Activated CD4-positive, alpha-beta T cell treated with anti-CD3 and anti-CD28 coated beads, Interleukin-2, amount 50 U/mL, for 1 hour (primary cell): ENCODE data around the gene TP73.
A peak's percentile ranks its signal among the peaks of the same experiment; 100 is the strongest.

ENCODE experiments used
- DNase-seq: peaks from one replicate; pipeline ENCODE4 v3.0.0-alpha.2; 2020

TP73 gene

GRCh38 chr1:3651930-3652547, at the start of gene TP73:
TSS of gene TP73 (plus strand) at chr1:3652516. CDS start at chr1:3682366, 29,850 bp downstream.
- no peak for DNase-seq

- DNase-seq = no peak
These were observed 49.2 kb upstream of the TP73 start for GRCh38 chr1:3603156-3603555.

GRCh38 chr1:3603571-3604467, 48.5 kb upstream of the TP73 start:
- DNase-seq = no peak

DNA sequence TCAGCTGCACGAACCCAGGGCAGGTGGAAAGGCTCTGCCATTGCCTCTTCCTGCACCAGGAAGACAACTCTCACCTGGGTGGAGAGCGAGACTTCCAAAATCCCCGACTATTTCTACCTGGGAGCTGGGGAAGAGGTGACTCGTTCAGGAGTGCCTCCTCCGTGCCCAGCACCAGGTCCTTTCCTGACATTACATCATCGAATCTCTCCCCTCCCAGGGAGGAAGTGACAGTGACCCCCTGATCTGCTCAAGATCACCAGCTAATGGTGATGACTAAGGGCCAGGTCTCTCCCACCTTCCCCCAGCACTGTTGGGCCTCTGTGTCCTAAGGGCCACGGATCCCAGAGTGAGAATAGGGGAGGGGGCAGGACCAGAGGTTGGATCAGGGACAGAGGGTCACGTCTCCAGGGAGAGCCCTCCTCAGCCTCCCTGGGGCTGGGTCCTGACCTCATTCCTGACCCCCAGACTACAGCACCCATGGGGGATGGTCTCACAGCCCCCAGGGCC, 47.8 kb upstream of the TP73 start:
- no peak for DNase-seq

GRCh38 chr1:3604997-3605823, 47.1 kb upstream of the TP73 start:
- no peak for DNase-seq

GRCh38 chr1:3606779-3607702, 45.3 kb upstream of the TP73 start:
- no peak for DNase-seq

DNA sequence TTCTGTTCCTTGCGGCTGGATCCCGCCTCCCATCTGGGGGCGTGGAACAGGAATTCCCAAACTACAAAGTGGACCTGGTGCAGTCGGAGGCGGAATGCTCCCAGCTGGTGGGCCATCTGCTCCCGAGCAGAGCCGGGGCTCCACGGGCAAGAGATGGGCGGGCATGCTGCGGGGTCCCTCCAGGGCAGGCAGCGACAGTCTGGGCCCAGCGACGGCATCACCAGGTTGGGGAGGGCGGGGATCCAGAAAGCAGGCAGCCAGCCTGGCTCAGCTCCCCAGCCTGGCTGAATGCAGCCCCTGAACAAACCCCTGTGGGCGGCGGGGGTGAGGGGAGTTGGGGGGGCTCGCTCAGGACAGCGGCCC, 44.6 kb upstream of the TP73 start:
- DNase-seq = no peak

DNA sequence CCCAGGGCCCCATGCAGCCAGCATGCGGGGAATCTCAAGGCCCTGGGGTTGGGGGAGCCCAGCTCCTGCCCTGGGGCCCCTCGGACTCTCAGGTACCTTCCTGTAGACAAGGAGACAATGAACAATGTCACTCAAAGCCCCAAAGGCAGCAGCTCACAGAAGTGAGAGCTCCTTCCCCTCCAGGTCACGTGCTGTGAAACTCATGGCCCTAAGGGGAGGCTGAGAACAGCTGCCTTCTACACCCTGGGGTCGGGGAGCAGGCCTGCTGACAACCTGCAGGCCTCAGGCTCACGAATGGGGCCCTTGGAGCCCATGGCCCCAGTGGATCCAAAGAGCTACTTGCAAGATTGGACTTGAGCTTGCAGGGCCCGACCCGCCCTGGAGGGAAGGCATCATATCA, 44.2 kb upstream of the TP73 start:
- no peak for DNase-seq

DNA sequence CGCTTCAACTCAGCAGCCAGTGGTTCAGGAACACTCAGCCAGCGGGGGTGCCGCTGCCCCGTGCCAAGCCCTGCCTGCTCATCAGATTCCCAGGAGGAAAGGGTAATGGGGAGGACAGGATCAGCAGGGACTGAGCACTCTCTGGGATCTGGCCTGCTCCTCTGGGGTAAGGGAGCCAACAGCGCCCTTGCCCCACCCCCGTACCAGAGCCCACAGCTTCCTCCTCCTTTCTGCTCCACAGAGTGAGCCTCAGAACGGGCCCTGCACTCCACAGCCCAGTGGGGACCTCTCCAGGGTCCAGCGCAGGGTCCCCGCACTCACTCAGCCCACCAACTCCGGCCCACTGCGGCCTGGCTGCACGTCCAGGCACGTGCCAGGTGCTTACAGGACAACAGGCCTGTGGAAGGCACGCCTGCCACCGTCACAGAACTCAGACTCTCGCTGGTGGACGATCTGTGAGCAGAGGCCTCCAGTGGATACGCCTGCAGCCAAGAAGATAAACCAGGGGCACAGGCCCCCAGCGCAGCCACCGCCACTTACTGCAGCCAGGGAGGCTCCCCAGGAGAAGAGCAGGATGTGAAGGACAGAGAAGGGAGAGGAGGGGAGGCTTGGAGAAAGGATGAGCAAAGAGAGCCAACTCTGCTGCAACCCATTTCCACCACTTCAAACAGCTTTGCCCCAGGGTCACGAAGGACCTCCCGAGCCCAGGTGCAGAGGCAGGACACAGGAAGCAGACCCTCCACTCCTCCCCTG, 43.1 kb upstream of the TP73 start:
- no peak for DNase-seq

GRCh38 chr1:3609769-3610526, 42.4 kb upstream of the TP73 start:
- no peak for DNase-seq

- DNase-seq = no peak
These were observed 41.7 kb upstream of the TP73 start for GRCh38 chr1:3610527-3611169.

DNA sequence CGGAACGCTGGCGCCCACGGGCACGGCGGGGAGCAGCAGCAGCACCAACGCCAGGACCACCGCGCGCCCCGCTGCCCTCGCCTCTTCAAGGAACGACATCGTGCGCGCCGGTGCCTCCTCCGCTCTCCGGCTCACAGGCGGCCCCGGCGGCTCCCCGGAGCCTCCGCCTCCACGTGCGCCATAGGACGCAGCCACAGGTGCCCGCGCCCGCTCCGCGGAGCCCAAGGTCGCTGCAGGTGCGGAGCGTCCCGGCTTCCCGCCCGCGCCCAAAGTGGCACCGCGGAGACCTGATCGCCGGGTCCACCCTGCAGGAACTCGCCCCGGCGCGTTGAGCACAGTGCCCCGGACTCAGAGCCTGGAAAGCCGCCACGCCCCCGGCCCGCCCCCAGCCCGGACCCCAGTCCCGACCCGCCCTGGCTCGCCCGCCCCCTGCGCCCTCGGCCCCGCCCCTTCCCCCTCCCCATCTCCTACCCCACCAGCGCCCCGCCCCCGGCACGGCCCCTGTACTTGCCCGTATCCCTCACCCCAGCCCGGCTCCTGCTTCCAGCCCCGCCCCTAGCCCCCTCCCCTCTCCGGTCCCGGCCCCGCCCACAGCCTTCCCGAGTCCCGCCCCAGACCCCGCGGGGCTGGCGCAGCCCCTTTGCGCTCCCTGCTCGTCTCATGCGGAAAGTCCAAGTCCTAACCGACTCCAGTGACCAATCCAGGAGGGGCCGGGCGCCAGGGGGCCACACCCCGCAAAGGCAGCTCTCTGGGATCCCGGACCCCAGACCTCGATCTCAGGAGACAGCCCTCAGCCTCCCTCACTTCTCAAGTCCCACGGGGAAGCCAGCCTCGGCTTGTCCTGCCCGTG, 40.9 kb upstream of the TP73 start, which contains the start of gene MEGF6:
Gene MEGF6 (minus strand): TSS at position 339 of the 850 bp plus-strand sequence. CDS start 240 bp downstream, at position 99.
- DNase-seq = peak; percentile 57

GRCh38 chr1:3612123-3612522, 40.2 kb upstream of the TP73 start:
- no peak for DNase-seq

DNA sequence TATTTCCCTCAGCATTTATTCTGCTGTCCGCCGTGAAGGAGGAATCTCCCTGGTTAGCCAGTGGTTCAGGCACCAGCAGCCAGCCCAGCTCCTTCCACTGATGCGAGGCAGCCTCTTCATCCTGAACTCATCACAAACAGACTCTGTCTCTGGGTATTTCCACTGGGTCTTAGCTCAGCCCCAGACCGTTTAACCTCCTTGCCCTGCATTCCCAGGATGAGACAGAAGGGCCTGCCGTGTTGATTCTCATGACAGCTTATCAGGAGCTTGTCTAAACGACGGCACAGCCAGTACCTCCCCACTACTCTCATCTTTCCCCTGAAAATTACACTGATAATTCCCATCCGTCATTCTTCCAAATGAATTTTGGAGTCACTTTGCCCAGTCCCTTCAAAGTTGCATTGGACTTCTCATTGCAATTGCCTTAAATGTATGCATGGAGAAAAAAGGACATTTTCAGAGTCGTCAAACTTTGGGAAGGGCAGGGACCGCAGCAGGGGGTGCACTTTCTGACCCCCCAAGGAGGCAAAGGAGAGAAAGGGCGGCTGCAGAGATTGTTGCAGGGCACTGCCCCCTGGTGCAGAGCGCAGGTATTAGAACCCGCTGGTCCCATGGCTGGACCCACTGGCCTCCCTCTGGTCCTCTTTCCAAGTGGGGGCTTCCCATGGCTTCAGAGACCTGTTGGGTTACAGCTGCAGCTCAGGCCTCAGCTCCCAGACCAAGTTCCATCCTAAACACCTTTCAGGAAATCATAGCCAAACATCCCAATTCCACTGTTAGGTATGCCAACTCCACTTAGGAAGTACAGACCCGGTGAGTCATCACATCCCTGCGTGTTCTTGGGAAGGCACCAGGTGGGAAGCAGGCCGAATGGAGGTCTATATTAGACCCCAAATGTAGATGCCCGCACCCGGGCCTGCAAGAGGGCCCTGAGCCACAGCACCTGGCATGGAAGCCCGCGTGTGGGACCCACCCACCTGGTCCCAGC, 37.3 kb upstream of the TP73 start:
- DNase-seq = no peak

DNA sequence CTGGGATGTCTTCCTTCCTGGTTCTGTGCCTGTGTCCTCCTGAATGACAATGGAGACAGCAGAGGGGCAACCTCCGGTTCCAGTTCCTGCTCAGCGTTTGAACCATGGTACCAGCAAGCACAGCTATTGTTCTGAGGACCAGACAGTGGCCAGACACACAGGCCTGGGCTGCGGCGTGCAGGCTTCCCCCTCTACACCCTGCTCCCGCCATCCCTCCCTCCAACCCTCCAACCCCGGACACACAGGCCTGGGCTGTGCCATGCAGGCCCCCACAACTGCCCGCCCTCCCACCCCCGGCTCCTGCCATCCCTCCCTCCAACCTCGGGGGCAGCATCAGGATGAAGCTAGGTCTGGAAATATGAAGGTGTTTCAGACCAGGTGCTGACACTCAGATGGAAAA, 35.5 kb upstream of the TP73 start:
- no peak for DNase-seq

DNA sequence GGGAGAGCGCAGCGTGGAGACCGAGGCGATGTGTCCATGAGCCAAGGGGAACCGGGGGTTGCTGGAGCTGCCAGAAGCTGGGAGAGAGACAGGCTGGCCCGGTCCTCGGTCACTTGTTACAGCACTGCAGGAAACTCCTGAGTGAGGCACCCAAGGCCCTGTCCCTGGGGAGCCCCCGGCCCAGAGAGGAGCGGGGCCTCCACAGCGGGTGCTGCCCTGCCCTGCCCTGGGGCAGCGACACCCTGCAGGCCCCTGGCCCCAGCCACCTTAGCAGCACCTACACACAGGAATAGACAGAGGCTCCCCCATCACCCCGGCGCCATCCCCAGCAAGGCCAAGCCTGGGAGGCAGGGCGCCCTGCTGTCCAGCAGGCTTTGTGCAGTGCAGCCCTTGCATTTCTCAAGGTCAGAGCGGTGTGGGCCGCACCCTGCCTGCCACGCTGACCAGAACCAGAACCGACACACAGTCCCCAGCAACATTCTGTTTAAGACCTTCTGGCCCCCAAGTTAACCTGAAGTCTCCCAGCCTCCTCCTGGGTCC, 34.4 kb upstream of the TP73 start:
- no peak for DNase-seq

DNA sequence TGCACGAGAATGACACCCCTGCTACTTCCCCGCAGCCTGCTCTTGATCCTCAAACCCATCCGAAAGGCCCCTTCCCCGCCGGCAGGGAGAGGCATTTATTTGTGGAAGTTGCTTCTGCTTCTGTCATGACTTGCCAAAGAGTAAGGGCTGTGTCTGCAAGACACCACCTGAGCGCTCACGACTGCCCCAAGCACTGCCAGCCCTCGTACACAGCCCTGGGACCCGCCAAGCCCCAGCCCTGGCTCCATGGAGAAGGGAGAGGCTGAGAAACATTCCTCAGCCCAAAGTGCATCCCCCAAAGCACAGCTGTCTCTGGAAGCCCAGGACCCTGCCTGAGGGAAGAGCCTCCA, 33.8 kb upstream of the TP73 start:
- no peak for DNase-seq
